Fibroblast of the aortic adventitia (primary cell): ENCODE results near the gene STARD3. TPM values are rescaled to one million over a fixed set of nuclear protein-coding genes. Genes with fewer than 3 reads are reported as not detected.

Experiments
- DNase-seq: peaks from one replicate; pipeline ENCODE4 v3.0.0-alpha.2; 2010; ENCODE audit warnings: low read depth
- H3K4me3 ChIP-seq: 2 replicates; pipeline ENCODE4 v1.5.1; 2011; ENCODE audit warnings: low read depth, mild to moderate bottlenecking, control low read depth, low read length, moderate library complexity
- total RNA-seq: library from RNA; depleted of rRNA; stranded (reverse); fragments of >200 nt; gene quantifications from 2 replicates; pipeline ENCODE4 v1.2.3, GENCODE V29; 2012; ENCODE audit warnings: low replicate concordance
- TF ChIP-seq, protein P1 (sequence below): IDR thresholded peaks from 2 replicates; pipeline ENCODE4 v1.5.1; 2011; ENCODE audit warnings: mild to moderate bottlenecking, low read length, control low read depth, inconsistent platforms; ENCODE audit not compliant: insufficient read depth

STARD3 gene
- total RNA-seq, 1 donor = 20.8 TPM

DNA sequence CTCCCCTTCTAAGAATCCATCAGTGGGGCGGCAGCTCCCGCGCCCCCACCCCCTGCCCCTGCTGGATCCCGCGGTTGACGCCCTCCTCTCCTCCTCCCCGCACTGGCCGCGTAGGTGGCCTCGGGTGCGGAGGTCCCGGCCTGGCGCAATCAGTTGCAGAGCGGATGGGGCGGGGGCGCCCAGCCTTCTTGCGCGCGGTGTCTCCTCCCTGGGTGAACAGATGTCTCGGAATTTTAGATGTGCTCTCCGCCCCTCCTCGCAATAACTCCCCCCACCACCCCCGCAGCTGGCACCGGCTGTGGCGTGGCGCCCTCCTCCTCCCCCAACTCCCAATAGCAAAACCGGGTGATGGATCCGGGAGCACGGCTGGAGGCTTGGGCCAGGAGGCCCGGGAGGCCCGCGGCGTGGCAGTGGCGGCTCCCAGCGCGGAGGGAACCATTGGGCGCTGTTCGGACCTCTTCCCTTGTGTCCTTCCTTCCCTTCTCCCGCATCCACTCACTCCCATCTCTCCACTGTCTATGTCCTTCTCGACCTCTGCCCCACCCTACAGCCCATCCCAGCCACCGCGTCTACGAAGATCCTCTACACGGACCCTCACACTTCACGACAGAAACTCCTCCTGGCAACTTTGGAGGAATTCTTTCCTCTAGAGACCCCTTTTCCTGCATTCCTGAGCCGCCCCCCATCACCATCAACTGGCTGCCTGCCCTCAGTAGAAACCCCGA is 40.2 kb upstream of the STARD3 start:
- no peak overlapping the region for H3K4me3 ChIP-seq
- no peak for DNase-seq
- TF ChIP-seq, protein P1, sequence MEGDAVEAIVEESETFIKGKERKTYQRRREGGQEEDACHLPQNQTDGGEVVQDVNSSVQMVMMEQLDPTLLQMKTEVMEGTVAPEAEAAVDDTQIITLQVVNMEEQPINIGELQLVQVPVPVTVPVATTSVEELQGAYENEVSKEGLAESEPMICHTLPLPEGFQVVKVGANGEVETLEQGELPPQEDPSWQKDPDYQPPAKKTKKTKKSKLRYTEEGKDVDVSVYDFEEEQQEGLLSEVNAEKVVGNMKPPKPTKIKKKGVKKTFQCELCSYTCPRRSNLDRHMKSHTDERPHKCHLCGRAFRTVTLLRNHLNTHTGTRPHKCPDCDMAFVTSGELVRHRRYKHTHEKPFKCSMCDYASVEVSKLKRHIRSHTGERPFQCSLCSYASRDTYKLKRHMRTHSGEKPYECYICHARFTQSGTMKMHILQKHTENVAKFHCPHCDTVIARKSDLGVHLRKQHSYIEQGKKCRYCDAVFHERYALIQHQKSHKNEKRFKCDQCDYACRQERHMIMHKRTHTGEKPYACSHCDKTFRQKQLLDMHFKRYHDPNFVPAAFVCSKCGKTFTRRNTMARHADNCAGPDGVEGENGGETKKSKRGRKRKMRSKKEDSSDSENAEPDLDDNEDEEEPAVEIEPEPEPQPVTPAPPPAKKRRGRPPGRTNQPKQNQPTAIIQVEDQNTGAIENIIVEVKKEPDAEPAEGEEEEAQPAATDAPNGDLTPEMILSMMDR = no peak

- TF ChIP-seq, protein P1 = no peak
Measured at GRCh38 chr17:39597372-39598046, 39.4 kb upstream of the STARD3 start.

GRCh38 chr17:39598047-39598481 is 38.9 kb upstream of the STARD3 start:
- TF ChIP-seq, protein P1 = no peak
- no peak for DNase-seq
- H3K4me3 ChIP-seq = no peak overlapping the region

More at GRCh38 chr17:39597372-39598046, 39.4 kb upstream of the STARD3 start:
- no peak for DNase-seq
- no peak overlapping the region for H3K4me3 ChIP-seq

- no peak for DNase-seq
- H3K4me3 ChIP-seq = no peak overlapping the region
- TF ChIP-seq, protein P1 = no peak
Measured at GRCh38 chr17:39598630-39599003, 38.3 kb upstream of the STARD3 start.

DNA sequence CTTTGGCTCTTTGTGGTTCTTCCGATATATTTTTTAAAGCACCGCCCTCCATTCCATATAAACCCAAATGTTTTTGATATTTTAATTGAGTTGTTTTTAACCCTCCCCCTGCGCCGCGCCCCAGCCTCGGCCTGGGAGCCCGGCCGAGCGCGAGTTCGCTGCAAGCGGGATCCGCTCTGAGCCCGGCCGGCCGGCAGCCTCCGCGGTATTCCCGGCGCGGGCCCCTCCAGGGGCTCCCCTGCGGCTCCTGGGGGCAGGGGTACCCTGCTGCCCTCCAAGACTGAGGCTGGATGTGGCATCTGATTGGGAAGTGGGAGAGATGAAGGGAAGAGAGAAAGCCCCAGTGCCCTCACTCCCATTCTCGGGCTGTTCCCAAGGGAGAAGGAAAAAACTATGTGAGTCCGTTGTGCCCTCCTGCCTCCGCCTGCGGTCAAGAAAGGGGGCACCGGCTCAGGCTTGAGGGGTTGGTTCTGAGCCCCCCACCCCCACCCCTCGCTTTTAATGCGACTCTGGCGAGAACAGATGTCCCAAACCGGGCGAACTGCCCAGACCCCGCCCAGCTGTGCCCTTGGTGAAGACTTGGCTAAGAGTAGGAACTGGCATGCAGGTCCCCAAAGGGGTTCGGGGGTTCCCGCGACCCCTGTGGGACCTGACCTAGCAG is 37.8 kb upstream of the STARD3 start:
- TF ChIP-seq, protein P1 = no peak
- H3K4me3 ChIP-seq = no peak overlapping the region
- no peak for DNase-seq

DNA sequence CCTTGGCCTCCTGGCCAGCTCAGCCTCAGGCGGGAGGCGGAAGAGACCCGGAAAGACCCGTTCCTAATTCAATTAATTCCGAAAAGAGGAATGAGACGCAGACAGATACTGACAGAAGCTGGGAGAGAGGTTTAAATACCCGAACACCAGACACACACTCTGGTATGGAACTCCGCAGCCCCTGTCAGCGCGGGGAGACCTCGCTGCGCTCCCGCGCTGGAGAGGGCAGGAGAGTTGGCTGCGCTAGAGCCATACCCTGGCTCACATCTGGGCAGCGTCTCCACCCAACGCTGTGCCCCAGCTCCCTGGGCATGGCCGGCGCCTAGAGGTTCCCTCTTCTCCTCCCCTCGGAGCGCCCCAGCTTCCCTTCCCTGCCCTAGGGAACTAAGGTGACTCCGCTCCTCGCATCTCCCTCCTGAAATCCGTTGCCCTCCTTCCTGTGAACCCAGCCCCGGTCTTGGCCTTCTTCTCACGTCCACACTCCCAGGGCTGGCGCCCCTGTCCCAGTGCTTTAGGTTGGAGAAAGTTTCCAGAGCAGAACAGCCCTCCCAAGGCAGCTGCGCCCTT is 37.2 kb upstream of the STARD3 start:
- no peak overlapping the region for H3K4me3 ChIP-seq
- TF ChIP-seq, protein P1 = no peak
- no peak for DNase-seq
